Occipital lobe (tissue), 2 donors: ENCODE data around the gene SRGAP1. TPM values are rescaled to one million over a fixed set of nuclear protein-coding genes. Genes with fewer than 3 reads are reported as not detected.

Source experiments
- DNase-seq: peaks from one replicate; lab custom pipeline; 2025; lab: John Stamatoyannopoulos, UW
- total RNA-seq: library from RNA; depleted of rRNA; stranded (reverse); fragments of >200 nt; gene quantifications from one replicate; pipeline ENCODE4 v1.2.3, GENCODE V29; 2014

Gene SRGAP1
- total RNA-seq, 1 donor from 2014 or later: 40.7 TPM

GRCh38 chr12:63935361-63935760 lies 90.9 kb downstream of the SRGAP1 start:
- no peak for DNase-seq

GRCh38 chr12:63937378-63938316 lies 93.1 kb downstream of the SRGAP1 start:
- DNase-seq: no peak

- no peak for DNase-seq
Observed at GRCh38 chr12:63940310-63941005, 96.0 kb downstream of the SRGAP1 start.

DNA sequence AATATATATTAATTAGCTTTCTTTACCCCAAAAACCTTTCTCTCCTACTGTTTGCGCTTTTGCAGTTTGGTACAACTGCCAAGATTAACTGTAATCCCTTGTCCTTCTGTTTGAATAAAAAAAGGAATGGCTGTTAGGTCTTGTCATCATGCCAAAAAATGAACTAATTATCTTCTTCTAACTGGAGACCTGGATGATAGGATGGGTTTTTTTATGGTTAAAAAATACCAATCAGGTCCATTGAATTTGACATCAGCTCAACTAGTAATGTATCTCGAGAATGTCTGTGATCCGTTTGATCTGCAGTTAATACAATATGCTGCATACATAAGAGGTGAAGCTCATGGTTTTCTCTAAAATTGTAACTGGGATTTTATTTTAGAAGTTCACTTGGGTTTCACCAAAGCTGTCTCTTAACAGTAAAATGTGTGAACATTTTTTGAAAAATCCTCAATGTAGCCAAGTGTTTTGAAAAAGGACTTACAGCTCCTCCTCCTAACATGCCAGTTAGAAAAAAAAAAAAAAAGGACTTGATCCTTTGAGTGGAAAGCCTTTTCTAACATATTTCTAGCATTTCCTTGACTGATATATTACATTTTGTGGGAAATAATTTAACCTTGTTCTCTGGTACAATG lies 96.8 kb downstream of the SRGAP1 start:
- DNase-seq: no peak

- DNase-seq: no peak
Observed at GRCh38 chr12:63941879-63942278, 97.4 kb downstream of the SRGAP1 start.

GRCh38 chr12:63942464-63943241 lies 98.2 kb downstream of the SRGAP1 start:
- no peak for DNase-seq

DNA sequence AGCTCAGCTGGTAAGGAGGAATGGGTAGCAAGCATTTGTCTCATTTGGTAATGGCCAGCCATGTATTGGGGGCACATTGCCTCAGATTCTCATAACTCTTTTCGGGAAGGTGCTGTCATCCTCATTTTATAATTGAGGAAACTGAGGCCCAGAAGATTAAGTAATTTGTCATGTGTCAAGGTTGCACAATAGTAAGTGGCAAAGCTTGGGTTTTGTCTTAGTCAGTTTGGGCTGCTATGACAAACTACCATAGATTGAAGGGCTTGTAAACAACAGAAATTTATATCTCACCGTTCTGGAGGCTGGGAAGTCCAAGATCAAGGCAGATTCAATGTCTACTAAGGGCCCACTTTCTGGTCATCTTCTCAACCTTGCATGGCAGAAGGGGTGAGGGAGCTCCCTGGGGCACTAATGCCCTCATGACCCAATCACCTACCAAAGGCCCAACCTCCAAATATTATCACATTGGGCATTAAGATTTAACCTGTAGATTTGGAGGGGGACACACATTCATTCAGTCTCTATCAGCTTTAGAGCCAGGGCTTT lies 99.6 kb downstream of the SRGAP1 start:
- DNase-seq: no peak

DNA sequence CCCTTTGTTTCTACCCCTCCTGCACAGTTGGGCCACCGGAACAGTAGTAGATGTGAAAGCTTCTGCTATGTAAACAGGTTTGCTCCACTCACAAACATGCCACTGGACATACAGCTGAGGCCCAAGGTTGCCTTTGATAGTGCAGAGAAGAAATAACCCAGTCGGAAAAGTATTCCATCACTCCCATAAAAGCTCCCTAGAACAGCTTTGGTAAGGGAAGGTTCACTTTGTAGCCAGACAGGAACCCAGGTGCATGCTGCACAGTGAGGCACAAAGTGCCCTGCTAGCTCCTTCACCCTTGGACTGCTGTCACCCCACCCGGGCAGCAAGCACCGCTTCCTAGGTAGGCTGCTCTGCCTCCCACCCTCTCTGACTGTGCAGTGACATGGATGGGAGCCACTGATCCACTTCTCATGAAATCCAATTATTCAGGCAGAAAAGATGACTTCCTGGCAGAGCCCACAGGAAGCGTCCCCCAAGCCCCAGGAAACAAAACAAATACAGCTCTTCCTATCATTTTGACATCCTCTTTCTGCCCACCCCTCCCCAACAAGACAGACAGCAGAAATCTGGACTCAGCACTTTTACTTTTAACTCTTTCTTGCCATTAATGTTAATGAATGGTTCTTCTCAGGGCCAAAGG lies 100.2 kb downstream of the SRGAP1 start:
- DNase-seq: no peak

DNA sequence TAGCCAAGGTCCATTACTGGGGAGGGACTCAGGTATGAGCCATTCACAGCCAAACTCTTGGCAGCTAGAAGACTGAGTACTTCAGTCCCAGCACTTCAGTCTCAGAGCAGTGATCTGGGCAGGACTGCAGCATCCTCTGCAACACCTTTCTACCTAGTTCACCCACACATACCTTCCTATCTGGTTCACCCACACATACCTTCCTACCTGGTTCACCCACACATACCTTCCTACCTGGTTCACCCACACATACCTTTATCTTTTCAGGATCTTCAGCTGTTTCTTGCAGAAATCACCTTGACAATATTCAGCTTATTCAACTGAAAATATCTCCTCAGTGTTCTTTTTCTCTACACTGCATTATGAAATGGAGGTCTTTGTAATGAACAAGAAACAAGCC lies 101.3 kb downstream of the SRGAP1 start:
- DNase-seq: no peak

GRCh38 chr12:63948211-63948610 lies 103.7 kb downstream of the SRGAP1 start:
- DNase-seq: no peak

DNA sequence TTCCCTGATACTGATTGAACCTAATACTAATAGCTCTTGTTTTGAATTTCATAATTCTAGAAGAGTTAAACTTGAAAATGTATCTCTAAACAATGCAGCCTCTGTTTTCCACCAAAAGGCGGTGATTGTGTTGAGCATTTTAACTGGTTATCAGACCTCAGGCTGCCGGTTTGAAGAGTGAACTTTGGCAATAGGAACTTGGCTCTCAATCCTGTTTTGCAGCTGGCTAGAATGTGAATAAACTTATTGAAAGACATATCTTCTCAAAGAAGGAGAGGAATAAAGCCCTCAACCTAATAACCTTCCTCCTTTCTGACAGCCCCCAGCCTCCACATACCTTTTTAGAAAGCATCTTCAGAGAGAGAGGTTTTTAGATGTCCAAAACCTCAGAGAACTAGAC lies 105.4 kb downstream of the SRGAP1 start:
- DNase-seq: no peak

DNA sequence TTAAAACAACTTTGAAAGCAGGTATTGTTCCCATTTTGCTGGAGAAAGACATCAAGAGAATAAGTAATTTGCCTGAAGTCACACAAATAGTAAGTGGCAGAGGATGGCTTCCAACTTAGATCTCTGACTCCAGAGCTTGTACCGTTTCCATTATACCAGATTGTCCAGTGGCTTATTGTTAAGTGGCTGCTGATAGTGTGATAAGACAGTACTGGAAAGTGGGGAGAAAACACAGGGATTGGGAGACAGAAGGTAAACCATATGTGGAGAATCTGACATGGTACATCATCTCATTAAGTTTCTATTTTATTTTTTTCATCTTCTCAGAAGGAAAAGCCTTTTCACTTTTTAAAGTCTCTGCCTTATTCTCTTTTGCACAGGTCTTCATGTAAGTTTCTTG lies 108.5 kb downstream of the SRGAP1 start:
- no peak for DNase-seq

GRCh38 chr12:63955831-63956666 lies 111.5 kb downstream of the SRGAP1 start:
- DNase-seq: no peak

DNA sequence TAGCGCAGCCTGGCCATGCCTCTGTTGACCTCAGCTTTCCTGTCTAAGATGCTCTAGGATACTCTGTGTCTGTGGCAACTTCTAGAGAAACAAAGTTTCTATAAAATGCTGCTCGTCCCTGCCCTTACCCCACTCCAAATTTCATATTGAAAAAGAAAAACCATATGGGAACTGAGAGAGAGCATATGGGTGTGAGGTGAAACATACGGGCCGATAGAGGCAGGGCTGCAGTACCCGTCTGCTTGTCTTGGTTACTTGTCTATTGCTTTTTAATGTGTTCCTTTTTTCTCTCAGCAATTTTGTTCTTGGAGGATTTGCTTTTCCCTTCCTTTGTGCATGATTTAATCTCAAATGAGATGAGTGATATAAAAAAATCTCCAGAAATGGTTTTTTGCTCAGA lies 113.0 kb downstream of the SRGAP1 start:
- no peak for DNase-seq

- no peak for DNase-seq
Observed at GRCh38 chr12:63958876-63959580, 114.5 kb downstream of the SRGAP1 start.

DNA sequence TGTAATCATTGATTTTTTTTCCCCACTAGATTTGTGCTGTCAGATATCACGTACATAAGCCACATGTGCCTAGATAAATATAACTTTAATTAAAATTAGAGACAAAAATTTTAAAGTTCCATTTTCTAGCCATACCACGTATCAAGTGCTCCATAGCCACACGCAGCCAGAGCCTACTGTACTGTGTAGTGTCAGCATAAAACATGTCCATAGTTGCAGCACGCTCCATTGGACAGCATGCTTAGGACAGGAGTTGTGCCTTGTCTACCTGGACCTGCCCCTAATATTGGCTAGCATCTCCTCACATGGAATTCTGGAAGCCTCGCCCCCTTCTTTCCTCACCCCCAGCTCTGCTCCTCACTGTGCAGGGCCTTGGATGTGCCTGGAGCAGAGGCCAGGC lies 116.5 kb downstream of the SRGAP1 start:
- no peak for DNase-seq

DNA sequence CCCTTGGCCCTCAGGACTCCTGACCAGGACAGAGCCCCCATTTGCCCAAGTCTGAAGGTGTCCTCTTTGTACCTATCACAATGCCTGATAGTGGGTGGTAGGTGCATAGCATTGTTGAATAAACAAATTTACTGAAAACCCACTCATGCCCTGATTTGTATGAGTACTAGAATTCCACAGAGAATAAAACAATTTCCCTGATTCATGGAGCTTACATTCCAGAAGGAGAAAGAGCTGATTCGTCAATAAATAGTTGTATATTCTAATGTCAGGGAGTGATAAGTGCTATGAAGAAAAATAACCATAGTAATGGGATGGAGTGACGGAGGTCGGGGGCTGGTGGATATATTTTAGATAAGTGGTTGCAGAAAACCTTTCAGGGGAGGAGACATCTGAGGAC lies 117.0 kb downstream of the SRGAP1 start:
- DNase-seq: no peak

DNA sequence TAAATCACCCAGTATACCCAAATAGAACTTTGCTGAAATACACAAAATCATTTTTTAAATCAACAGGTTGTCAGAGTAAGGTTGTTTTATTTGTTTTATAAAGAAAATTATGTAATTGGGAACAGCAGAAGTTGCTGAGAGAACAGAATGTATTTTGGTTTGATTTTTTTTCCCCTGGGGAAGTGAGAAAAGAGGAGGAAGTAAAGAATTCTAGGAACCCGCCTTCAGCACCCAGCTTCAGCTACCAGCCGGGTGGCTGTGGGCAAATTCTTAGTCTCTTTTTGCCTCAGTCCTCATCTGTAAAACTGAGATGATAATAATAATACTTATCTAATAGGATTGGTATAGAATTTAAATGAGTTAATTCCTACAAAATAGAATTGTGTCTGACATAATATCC lies 119.4 kb downstream of the SRGAP1 start:
- DNase-seq: no peak

DNA sequence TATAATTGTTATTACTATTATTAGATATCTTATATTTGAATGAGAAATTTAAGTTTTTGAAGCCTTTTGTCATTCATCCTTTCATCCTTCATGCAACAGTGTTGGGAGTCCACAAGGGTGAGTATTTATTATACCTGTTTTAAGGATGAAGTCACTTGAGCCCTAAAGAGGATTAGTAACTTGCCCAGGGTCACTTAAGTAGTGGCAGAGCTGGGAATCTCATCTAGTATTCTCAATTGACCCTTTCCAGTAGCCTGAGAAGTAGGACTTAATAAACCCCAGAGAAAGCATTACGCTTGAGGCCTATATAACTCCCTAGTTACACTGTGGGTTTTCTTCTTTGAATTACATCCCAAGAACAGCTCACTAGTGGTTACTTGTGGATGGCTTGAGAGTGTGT lies 119.8 kb downstream of the SRGAP1 start:
- DNase-seq: no peak
